SH-SY5Y (cell line): ENCODE measurements around the gene ADPRHL1.

Experiments
- GATA2 ChIP-seq: IDR thresholded peaks from 2 replicates; pipeline ENCODE4 v1.6.1; 2011; ENCODE audit warnings: mild to moderate bottlenecking, low read depth, low read length
- GATA3 ChIP-seq: IDR thresholded peaks from 2 replicates; pipeline ENCODE4 v1.6.1; 2011; ENCODE audit warnings: low read depth, mild to moderate bottlenecking, low read length, moderate library complexity

DNA sequence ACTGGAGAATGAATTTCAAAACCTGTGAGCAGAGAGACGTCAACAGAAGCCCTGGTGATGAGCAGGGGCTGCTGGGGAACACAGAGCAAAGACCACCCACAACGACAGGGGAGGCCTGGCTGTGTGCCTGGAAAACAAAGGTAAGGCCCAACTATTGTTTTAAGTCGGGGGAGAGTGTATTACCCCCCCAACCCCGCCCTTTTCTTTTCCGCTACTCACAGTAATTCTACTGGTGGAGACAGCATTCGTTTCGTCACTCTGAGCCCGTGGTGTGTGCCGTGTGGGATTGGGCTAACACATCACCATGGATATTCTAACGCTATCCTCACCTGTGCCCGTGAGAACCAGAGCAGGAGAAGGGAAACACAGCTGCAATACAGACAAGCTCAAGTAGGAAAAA lies 18.6 kb upstream of the ADPRHL1 start:
- no peak for TF ChIP-seq GATA2
- TF ChIP-seq GATA3: no peak
